Endothelial cell of umbilical vein (primary cell): ENCODE results near the gene TBL2.
"Not testable (repeated sequence)": the region's sequence is repeated elsewhere in the genome, so short reads cannot be mapped to it uniquely, and the experiment has no call there.

Source experiments
- POLR2A ChIP-seq: IDR thresholded peaks from 2 replicates; pipeline ENCODE4 v1.6.1; 2012; ENCODE audit warnings: low read depth, mild to moderate bottlenecking, control low read depth, low read length
- POLR2AphosphoS5 ChIP-seq: IDR thresholded peaks from 2 replicates; pipeline ENCODE4 v1.6.1; 2012; ENCODE audit warnings: low read depth, mild to moderate bottlenecking, control low read depth, low read length, moderate library complexity; ENCODE audit not compliant: insufficient read depth

- TF ChIP-seq POLR2AphosphoS5, POLR2A: not testable (repeated sequence)
Measured at GRCh38 chr7:73550093-73550492, 28.3 kb downstream of the TBL2 start.
